ENCODE results near the gene OSBPL8.

OSBPL8 gene

GRCh38 chr12:76311796-76312195 is 247.8 kb downstream of the OSBPL8 start:
- Histone ChIP-seq H3K27ac (ENCODE audit: low read length, poor library complexity, severe bottlenecking) (no peak overlapping the region), H2AFZ (ENCODE audit: low read depth, low read length) (no peak overlapping the region), H2AK5ac (ENCODE audit: low read length, severe bottlenecking) (no peak overlapping the region), H3K4me3 (ENCODE audit: insufficient read depth in 1 of 2, low read depth in 1 of 2, low read length in 2 of 2) (no peak overlapping the region), H2BK120ac (ENCODE audit: low read depth, low read length) (no peak overlapping the region), H3K23ac (ENCODE audit: low read length in 2 of 2) (no peak overlapping the region), H2BK5ac (ENCODE audit: low read depth, low read length, poor library complexity, severe bottlenecking) (no peak overlapping the region), H3K4me2 (ENCODE audit: low read length, poor library complexity, severe bottlenecking) (no peak overlapping the region), H3K9ac (ENCODE audit: low read length) (no peak overlapping the region), H4K8ac (ENCODE audit: low read length) (no peak overlapping the region), H3K79me1 (replicated peaks; ENCODE audit: low read length, poor library complexity, severe bottlenecking) (no peaks in the 10 kb centered on the region), H3K27me3 (ENCODE audit: control insufficient read depth in 1 of 2, insufficient read depth in 1 of 2, low read length in 2 of 2) (no peaks in the 10 kb centered on the region), H4K91ac (ENCODE audit: low read length) (no peak overlapping the region), H3K18ac (ENCODE audit: low read depth in 1 of 2, low read length in 2 of 2) (no peak overlapping the region), H3K4me1 (ENCODE audit: control insufficient read depth, insufficient read depth, low read depth, low read length) (peaks cover 5% of the 10 kb centered on the region), H2BK12ac (ENCODE audit: low read length in 2 of 2) (no peak overlapping the region), H3K4ac (ENCODE audit: low read depth in 1 of 2, low read length in 2 of 2) (no peak overlapping the region), H2BK15ac (ENCODE audit: low read depth, poor library complexity, severe bottlenecking) (no peak overlapping the region), H3K9me3 (ENCODE audit: control insufficient read depth, low read length) (no peaks in the 10 kb centered on the region), H3K14ac (ENCODE audit: low read length in 2 of 2) (no peak overlapping the region), H3K36me3 (ENCODE audit: control insufficient read depth in 1 of 2, insufficient read depth in 2 of 2, low read depth in 1 of 2, low read length in 2 of 2) (no peaks in the 10 kb centered on the region)
- peak; percentile 42 for DNase-seq
- no CpG with 5 or more reads among the region's 3 CpGs for WGBS

GRCh38 chr12:76310110-76310509 is 249.5 kb downstream of the OSBPL8 start:
- Histone ChIP-seq H2BK5ac (ENCODE audit: low read depth, low read length, poor library complexity, severe bottlenecking) (no peak overlapping the region), H3K4me3 (ENCODE audit: insufficient read depth in 1 of 2, low read depth in 1 of 2, low read length in 2 of 2) (no peak overlapping the region), H3K23ac (ENCODE audit: low read length in 2 of 2) (no peak overlapping the region), H3K27me3 (ENCODE audit: control insufficient read depth in 1 of 2, insufficient read depth in 1 of 2, low read length in 2 of 2) (no peaks in the 10 kb centered on the region), H3K9ac (ENCODE audit: low read length) (no peak overlapping the region), H3K4me1 (ENCODE audit: control insufficient read depth, insufficient read depth, low read depth, low read length) (peaks cover 5% of the 10 kb centered on the region), H4K8ac (ENCODE audit: low read length) (no peak overlapping the region), H3K14ac (ENCODE audit: low read length in 2 of 2) (no peak overlapping the region), H3K79me1 (replicated peaks; ENCODE audit: low read length, poor library complexity, severe bottlenecking) (no peaks in the 10 kb centered on the region), H4K91ac (ENCODE audit: low read length) (no peak overlapping the region), H2BK120ac (ENCODE audit: low read depth, low read length) (no peak overlapping the region), H2BK12ac (ENCODE audit: low read length in 2 of 2) (peak overlapping the region in 1 of 2 experiments; percentile 47), H2AFZ (ENCODE audit: low read depth, low read length) (no peak overlapping the region), H3K27ac (ENCODE audit: low read length, poor library complexity, severe bottlenecking) (peak overlapping the region; percentile 63), H2AK5ac (ENCODE audit: low read length, severe bottlenecking) (peak overlapping the region; percentile 58), H3K18ac (ENCODE audit: low read depth in 1 of 2, low read length in 2 of 2) (no peak overlapping the region), H3K4me2 (ENCODE audit: low read length, poor library complexity, severe bottlenecking) (no peak overlapping the region), H3K9me3 (ENCODE audit: control insufficient read depth, low read length) (no peaks in the 10 kb centered on the region), H3K36me3 (ENCODE audit: control insufficient read depth in 1 of 2, insufficient read depth in 2 of 2, low read depth in 1 of 2, low read length in 2 of 2) (no peaks in the 10 kb centered on the region), H3K4ac (ENCODE audit: low read depth in 1 of 2, low read length in 2 of 2) (no peak overlapping the region), H2BK15ac (ENCODE audit: low read depth, poor library complexity, severe bottlenecking) (no peak overlapping the region)
- no peak for DNase-seq

- H3K27me3 ChIP-seq (ENCODE audit: control insufficient read depth in 1 of 2, insufficient read depth in 1 of 2, low read length in 2 of 2) = no peaks in the 10 kb centered on the region
- no peaks in the 10 kb centered on the region for H3K79me1 ChIP-seq (replicated peaks; ENCODE audit: low read length, poor library complexity, severe bottlenecking)
- no peak overlapping the region for H3K4me3 ChIP-seq (ENCODE audit: insufficient read depth in 1 of 2, low read depth in 1 of 2, low read length in 2 of 2)
- no peak for DNase-seq
- no peak overlapping the region for H2BK5ac ChIP-seq (ENCODE audit: low read depth, low read length, poor library complexity, severe bottlenecking)
- no peaks in the 10 kb centered on the region for H3K36me3 ChIP-seq (ENCODE audit: control insufficient read depth in 1 of 2, insufficient read depth in 2 of 2, low read depth in 1 of 2, low read length in 2 of 2)
- 63% methylated on average over 3 of the region's 3 CpGs for whole genome bisulfite sequencing
- peak overlapping the region; percentile 55 for H3K27ac ChIP-seq (ENCODE audit: low read length, poor library complexity, severe bottlenecking)
- no peak overlapping the region for H2BK15ac ChIP-seq (ENCODE audit: low read depth, poor library complexity, severe bottlenecking)
- H2AK5ac ChIP-seq (ENCODE audit: low read length, severe bottlenecking) = no peak overlapping the region
- peaks cover 4% of the 10 kb centered on the region for H3K4me1 ChIP-seq (ENCODE audit: control insufficient read depth, insufficient read depth, low read depth, low read length)
- no peak overlapping the region for H2AFZ ChIP-seq (ENCODE audit: low read depth, low read length)
- no peak overlapping the region for H2BK12ac ChIP-seq (ENCODE audit: low read length in 2 of 2)
- no peak overlapping the region for H4K91ac ChIP-seq (ENCODE audit: low read length)
- H3K9ac ChIP-seq (ENCODE audit: low read length) = no peak overlapping the region
- H3K4me2 ChIP-seq (ENCODE audit: low read length, poor library complexity, severe bottlenecking) = no peak overlapping the region
- H3K23ac ChIP-seq (ENCODE audit: low read length in 2 of 2) = no peak overlapping the region
- H4K8ac ChIP-seq (ENCODE audit: low read length) = no peak overlapping the region
- H2BK120ac ChIP-seq (ENCODE audit: low read depth, low read length) = no peak overlapping the region
- no peak overlapping the region for H3K18ac ChIP-seq (ENCODE audit: low read depth in 1 of 2, low read length in 2 of 2)
- no peaks in the 10 kb centered on the region for H3K9me3 ChIP-seq (ENCODE audit: control insufficient read depth, low read length)
- no peak overlapping the region for H3K4ac ChIP-seq (ENCODE audit: low read depth in 1 of 2, low read length in 2 of 2)
- no peak overlapping the region for H3K14ac ChIP-seq (ENCODE audit: low read length in 2 of 2)
These were observed 250.7 kb downstream of the OSBPL8 start for GRCh38 chr12:76308866-76309265.

- Histone ChIP-seq H3K4ac (ENCODE audit: low read depth in 1 of 2, low read length in 2 of 2) (no peak overlapping the region), H2BK12ac (ENCODE audit: low read length in 2 of 2) (no peak overlapping the region), H2BK15ac (ENCODE audit: low read depth, poor library complexity, severe bottlenecking) (no peak overlapping the region), H3K27me3 (ENCODE audit: control insufficient read depth in 1 of 2, insufficient read depth in 1 of 2, low read length in 2 of 2) (no peaks in the 10 kb centered on the region), H3K4me2 (ENCODE audit: low read length, poor library complexity, severe bottlenecking) (no peak overlapping the region), H4K8ac (ENCODE audit: low read length) (no peak overlapping the region), H3K79me1 (replicated peaks; ENCODE audit: low read length, poor library complexity, severe bottlenecking) (no peaks in the 10 kb centered on the region), H2BK5ac (ENCODE audit: low read depth, low read length, poor library complexity, severe bottlenecking) (no peak overlapping the region), H3K9ac (ENCODE audit: low read length) (no peak overlapping the region), H3K9me3 (ENCODE audit: control insufficient read depth, low read length) (no peaks in the 10 kb centered on the region), H2AFZ (ENCODE audit: low read depth, low read length) (no peak overlapping the region), H3K4me1 (ENCODE audit: control insufficient read depth, insufficient read depth, low read depth, low read length) (peaks cover 4% of the 10 kb centered on the region), H2AK5ac (ENCODE audit: low read length, severe bottlenecking) (no peak overlapping the region), H3K23ac (ENCODE audit: low read length in 2 of 2) (no peak overlapping the region), H3K4me3 (ENCODE audit: insufficient read depth in 1 of 2, low read depth in 1 of 2, low read length in 2 of 2) (no peak overlapping the region), H3K18ac (ENCODE audit: low read depth in 1 of 2, low read length in 2 of 2) (no peak overlapping the region), H3K36me3 (ENCODE audit: control insufficient read depth in 1 of 2, insufficient read depth in 2 of 2, low read depth in 1 of 2, low read length in 2 of 2) (no peaks in the 10 kb centered on the region), H3K27ac (ENCODE audit: low read length, poor library complexity, severe bottlenecking) (no peak overlapping the region), H4K91ac (ENCODE audit: low read length) (no peak overlapping the region), H2BK120ac (ENCODE audit: low read depth, low read length) (no peak overlapping the region), H3K14ac (ENCODE audit: low read length in 2 of 2) (no peak overlapping the region)
- no peak for DNase-seq
- 96% methylated on average over 1 of the region's 1 CpG for WGBS
These were observed 252.5 kb downstream of the OSBPL8 start for GRCh38 chr12:76307083-76307482.
